HepG2 (cell line): ENCODE measurements around the gene GPSM1. TPM values are rescaled to one million over a fixed set of nuclear protein-coding genes. Genes with fewer than 3 reads are reported as not detected.

Experiments used
- ATAC-seq: fragments of 200-7000 bp; cut with Tn5 transposase; 3 replicates; pipeline ENCODE4 v1.9.1; 2020; ENCODE audit warnings: mild to moderate bottlenecking, moderate library complexity
- BruUV-seq: library from RNA; stranded (reverse); fragments of 400-500 nt; replicated peaks from 2 replicates; lab custom pipeline; 2021; lab: Mats Ljungman, UMichigan
- CTCF ChIA-PET: fragments of 300-600 bp; formaldehyde crosslinking; extraction: SDS; loops from one replicate; lab custom pipeline; 2021; ENCODE audit warnings: low total read pairs, inconsistent platforms, low intra/inter-chr PET ratio; lab: Yijun Ruan, JAX
- POLR2A ChIA-PET: fragments of 350-600 bp; sonication (Branson Sonifier 250); formaldehyde crosslinking; loops from one replicate; lab custom pipeline; 2020; ENCODE audit warnings: antibody characterized with exemption, inconsistent platforms; lab: Yijun Ruan, JAX
- DNase-seq: peaks from one replicate; pipeline ENCODE4 v3.0.0-alpha.2; 2015; ENCODE audit warnings: low spot score
- FAIRE-seq: peaks from 3 replicates; lab custom pipeline; 2011; peaks lifted over from hg19 to GRCh38; lab: Jason Lieb, UNC
- H2AFZ ChIP-seq: one replicate; pipeline ENCODE4 v1.6.1; 2011; ENCODE audit warnings: low read length, inconsistent platforms
- H3K27ac ChIP-seq: fragments of 300-600 bp; 3 replicates; pipeline ENCODE4 v1.8.0; 2011; ENCODE audit warnings: mixed run types, mild to moderate bottlenecking, mixed read lengths, low read length, inconsistent platforms; ENCODE audit not compliant: insufficient read depth; ENCODE audit errors: extremely low read length
- H3K27me3 ChIP-seq, 2 experiments: fragments of 200-600 bp in 1 of 2; 2 replicates in 1 of 2; 3 replicates in 1 of 2; pipeline versions ENCODE4 v1.6.0 to v1.8.0; 2011; ENCODE audit warnings: low read length in 2 of 2, mild to moderate bottlenecking in 2 of 2, moderate library complexity in 2 of 2, inconsistent platforms in 1 of 2; ENCODE audit not compliant: insufficient read depth in 2 of 2, control insufficient read depth in 1 of 2
- H3K36me3 ChIP-seq, 2 experiments: fragments of 200-600 bp in 1 of 2; replicated peaks in 1 of 2; 2 replicates in 1 of 2; 3 replicates in 1 of 2; pipeline versions ENCODE4 v1.5.1 to v1.8.0; 2011; ENCODE audit warnings: low read length in 2 of 2, inconsistent platforms in 1 of 2; ENCODE audit not compliant: insufficient read depth in 2 of 2, control insufficient read depth in 1 of 2
- H3K4me1 ChIP-seq: 2 replicates; pipeline ENCODE4 v1.5.1; 2012; ENCODE audit warnings: low read length, inconsistent platforms; ENCODE audit not compliant: insufficient read depth
- H3K4me2 ChIP-seq: 2 replicates; pipeline ENCODE4 v1.6.0; 2011; ENCODE audit warnings: low read depth, low read length, inconsistent platforms
- H3K4me3 ChIP-seq, 3 experiments: fragments of 200-600 bp in 1 of 3; sonication (generic), shearing (Covaris generic) in 1 of 3; replicated peaks in 1 of 3; 2 replicates each; pipeline ENCODE4 v1.5.1; 2011 to 2016; ENCODE audit warnings: low read length in 3 of 3, inconsistent platforms in 2 of 3, low read depth in 2 of 3, mild to moderate bottlenecking in 2 of 3, control low read depth in 1 of 3, mixed read lengths in 1 of 3; ENCODE audit not compliant: insufficient read depth in 1 of 3
- H3K79me2 ChIP-seq: one replicate; pipeline ENCODE4 v1.6.1; 2011; ENCODE audit warnings: low read length, inconsistent platforms; ENCODE audit not compliant: insufficient read depth
- H3K9ac ChIP-seq: 2 replicates; pipeline ENCODE4 v1.6.0; 2011; ENCODE audit warnings: mild to moderate bottlenecking, low read depth, low read length, inconsistent platforms; ENCODE audit not compliant: insufficient read depth
- H3K9me3 ChIP-seq: 2 replicates; pipeline ENCODE4 v1.5.1; 2012; ENCODE audit warnings: mild to moderate bottlenecking, low read length
- H4K20me1 ChIP-seq: 2 replicates; pipeline ENCODE4 v1.6.0; 2011; ENCODE audit warnings: inconsistent platforms, mild to moderate bottlenecking, low read length, moderate library complexity; ENCODE audit not compliant: insufficient read depth
- BCL3 ChIP-seq: sonication (generic); formaldehyde crosslinking; IDR thresholded peaks from 2 replicates; pipeline ENCODE4 v1.5.1; 2020; ENCODE audit warnings: mild to moderate bottlenecking, missing genetic modification reagents, moderate library complexity
- LCORL ChIP-seq, 2 experiments: fragments of 450-650 bp in 1 of 2; sonication (generic) in 1 of 2; formaldehyde crosslinking in 1 of 2; IDR thresholded peaks; 2 replicates each; pipeline versions ENCODE4 v1.5.0 to v1.6.1; 2017 to 2020; ENCODE audit warnings: antibody characterized with exemption in 1 of 2, missing genetic modification reagents in 1 of 2
- PATZ1 ChIP-seq: sonication (generic); formaldehyde crosslinking; IDR thresholded peaks from 2 replicates; pipeline ENCODE4 v1.4.0; 2020; ENCODE audit warnings: missing genetic modification reagents
- ZNF263 ChIP-seq: sonication (generic); formaldehyde crosslinking; IDR thresholded peaks from 2 replicates; pipeline ENCODE4 v1.4.0; 2020; ENCODE audit warnings: missing genetic modification reagents
- ZNF3 ChIP-seq: IDR thresholded peaks from 2 replicates; pipeline ENCODE4 v1.7.0; 2017; ENCODE audit warnings: inconsistent platforms
- ZNF737 ChIP-seq: sonication (generic); formaldehyde crosslinking; IDR thresholded peaks from 2 replicates; pipeline ENCODE4 v1.5.0; 2020; ENCODE audit warnings: missing genetic modification reagents, mild to moderate bottlenecking, borderline replicate concordance
- WGBS: methylation state at CpG from one replicate; pipeline ENCODE4 v1.1.6; 2017; ENCODE audit warnings: low lambda C conversion rate; 5-methylcytosine and 5-hydroxymethylcytosine counted together
- in situ Hi-C: cut with HindIII; loops from 2 replicates; pipeline ENCODE4 v1.10.0; 2017; ENCODE audit warnings: low pct_unique_long_range_greater_than_20kb; ENCODE audit not compliant: extremely low pct_ligation_motif_present
- intact Hi-C: fragments of 100-400 bp; cut with micrococcal nuclease; formaldehyde crosslinking; loops from one replicate; pipeline ENCODE4 v1.10.0; 2022; ENCODE audit not compliant: unreplicated experiment
- polyA plus RNA-seq, 8 experiments: library from polyadenylated mRNA; depleted of rRNA in 3 of 8; stranded (reverse) in 7 of 8; unstranded in 1 of 8; fragments of >200 nt; fragmentation: Illumina TruSeq in 4 of 8; extraction: Trizol in 4 of 8; gene quantifications; 2 replicates each; pipeline versions ENCODE4 v1.2.1 to v1.2.3, GENCODE V29; 2011 to 2016; ENCODE audit warnings: low read depth in 4 of 8, missing spikeins in 1 of 8, mixed read lengths in 1 of 8; ENCODE audit not compliant: insufficient read depth in 1 of 8
- total RNA-seq, 5 experiments: library from RNA; depleted of rRNA; stranded (reverse); fragments of >200 nt; fragmentation: Illumina TruSeq; extraction: Trizol; gene quantifications; 2 replicates each; pipeline ENCODE4 v1.2.3, GENCODE V29; 2016; ENCODE audit warnings: low read depth in 1 of 5

The GPSM1 gene
- total and polyA plus RNA-seq, 2 of the 13 experiments (the other 11 are each of a cell fraction or from before 2014, with no cell fraction given) = 1.0 to 2.4 TPM

- no peaks in the 10 kb centered on the region for H4K20me1 ChIP-seq
- no peaks in the 10 kb centered on the region for H3K9me3 ChIP-seq
- H3K36me3 ChIP-seq = no peaks in the 10 kb centered on the region
- intact Hi-C loops = no loop called here
- peaks cover 6 to 39% of the 10 kb centered on the region in 2 experiments; a peak in 4 of 5 replicates for H3K27me3 ChIP-seq
- POLR2A ChIA-PET = interaction anchor here (0.9 kb wide), 1 partner anchor 14 kb away, joined by 3 read pairs; no protein-coding TSS in a partner anchor
- WGBS = 20% methylated on average over 2 of the region's 26 CpGs
- no peak for FAIRE-seq
- no peak overlapping the region for H3K9ac ChIP-seq
- CTCF ChIA-PET = no interaction called here
- H3K79me2 ChIP-seq = no peaks in the 10 kb centered on the region
- peak; percentile 47 for ATAC-seq
- BruUV-seq = no TSS peak
- peak overlapping the region in 1 of 3 experiments; percentile 79; a peak in 1 of 6 replicates for H3K4me3 ChIP-seq
- peak overlapping the region; percentile 97 for H3K4me2 ChIP-seq
- no peak for DNase-seq
- H3K4me1 ChIP-seq = peaks cover 45% of the 10 kb centered on the region
- peak; percentile 36; the same call in 1 of the 2 replicates for TF ChIP-seq ZNF3 (CRISPR knock-in tag)
- no peak for TF ChIP-seq LCORL (IDR thresholded peaks at IDR 0.05)
- TF ChIP-seq LCORL (CRISPR knock-in tag; IDR thresholded peaks at IDR 0.05) = 0 out of 2 replicates have a peak, but pooled peaks have one; percentile 1
- no peak for TF ChIP-seq BCL3
- 0 out of 2 replicates have a peak, but pooled peaks have one; percentile 33 for TF ChIP-seq ZNF263
- peak; percentile 34; the same call in 1 of the 2 replicates for TF ChIP-seq PATZ1 (CRISPR knock-in tag)
- TF ChIP-seq ZNF737 (CRISPR knock-in tag) = no peak
- in situ Hi-C loops = no loop called here
- no peak overlapping the region for H3K27ac ChIP-seq
- no peak overlapping the region for H2AFZ ChIP-seq
Measured at GRCh38 chr9:136297766-136298735, 29.3 kb upstream of the GPSM1 start.
